Breast epithelium (tissue), 4 donors: ENCODE results near the gene NTN5. TPM values are rescaled to one million over a fixed set of nuclear protein-coding genes. Genes with fewer than 3 reads are reported as not detected.

Experiments
- DNase-seq, 2 donors: peaks; one replicate each; pipeline ENCODE4 v3.0.0-alpha.2; 2019; ENCODE audit warnings: low spot score in 2 of 2
- H3K27ac ChIP-seq, 2 donors: fragments of 200-600 bp; sonication (generic) in 1 of 2; one replicate each; pipeline ENCODE4 v1.5.1; 2016 to 2019; ENCODE audit warnings: mild to moderate bottlenecking in 1 of 2
- H3K27me3 ChIP-seq, 2 donors: fragments of 200-600 bp; sonication (generic) in 1 of 2; one replicate each; pipeline versions ENCODE4 v1.5.1 to v1.6.0; 2017 to 2019; ENCODE audit warnings: control low read depth in 1 of 2, mild to moderate bottlenecking in 1 of 2
- H3K36me3 ChIP-seq: fragments of 200-600 bp; one replicate; pipeline ENCODE4 v1.5.1; 2019
- H3K4me1 ChIP-seq, 2 donors: fragments of 200-600 bp; sonication (generic); one replicate each; pipeline ENCODE4 v1.5.1; 2016 to 2019; ENCODE audit warnings: control low read depth in 1 of 2
- H3K4me3 ChIP-seq, 3 donors: fragments of 200-600 bp; sonication (generic); 1 replicate in 2 of 3; 2 replicates in 1 of 3; pipeline ENCODE4 v1.5.1; 2016 to 2019; ENCODE audit warnings: mild to moderate bottlenecking in 3 of 3, moderate library complexity in 2 of 3
- H3K9me3 ChIP-seq, 2 donors: fragments of 200-600 bp; sonication (generic) in 1 of 2; one replicate each; pipeline ENCODE4 v1.5.1; 2016 to 2019; ENCODE audit warnings: control low read depth in 1 of 2
- POLR2A ChIP-seq: fragments of 450-650 bp; IDR thresholded peaks from one replicate; pipeline ENCODE4 v1.6.1; 2016; ENCODE audit warnings: antibody characterized with exemption, mild to moderate bottlenecking, moderate library complexity
- POLR2AphosphoS5 ChIP-seq, 3 donors: sonication (generic); formaldehyde crosslinking; IDR thresholded peaks; one replicate each; pipeline ENCODE4 v1.6.1; 2017; ENCODE audit warnings: antibody characterized with exemption in 3 of 3
- intact Hi-C: fragments of 100-400 bp; cut with DNase I; formaldehyde crosslinking; loops from one replicate; pipeline ENCODE4 v1.15.1; 2023; ENCODE audit warnings: low total_unique reads
- total RNA-seq, 3 donors: library from RNA; depleted of rRNA; stranded (reverse); fragments of >200 nt; gene quantifications; one replicate each; pipeline ENCODE4 v1.1.0, GENCODE V29; 2016
- TF ChIP-seq, protein P1 (sequence below), 3 donors: fragments of 450-650 bp; IDR thresholded peaks; one replicate each; pipeline ENCODE4 v1.5.1; 2016 to 2017; ENCODE audit warnings: antibody characterized with exemption in 3 of 3, mild to moderate bottlenecking in 3 of 3, moderate library complexity in 3 of 3

NTN5 gene
- total RNA-seq, 3 donors from 2014 or later = 0.64 to 2.9 (median 2.6) TPM

DNA sequence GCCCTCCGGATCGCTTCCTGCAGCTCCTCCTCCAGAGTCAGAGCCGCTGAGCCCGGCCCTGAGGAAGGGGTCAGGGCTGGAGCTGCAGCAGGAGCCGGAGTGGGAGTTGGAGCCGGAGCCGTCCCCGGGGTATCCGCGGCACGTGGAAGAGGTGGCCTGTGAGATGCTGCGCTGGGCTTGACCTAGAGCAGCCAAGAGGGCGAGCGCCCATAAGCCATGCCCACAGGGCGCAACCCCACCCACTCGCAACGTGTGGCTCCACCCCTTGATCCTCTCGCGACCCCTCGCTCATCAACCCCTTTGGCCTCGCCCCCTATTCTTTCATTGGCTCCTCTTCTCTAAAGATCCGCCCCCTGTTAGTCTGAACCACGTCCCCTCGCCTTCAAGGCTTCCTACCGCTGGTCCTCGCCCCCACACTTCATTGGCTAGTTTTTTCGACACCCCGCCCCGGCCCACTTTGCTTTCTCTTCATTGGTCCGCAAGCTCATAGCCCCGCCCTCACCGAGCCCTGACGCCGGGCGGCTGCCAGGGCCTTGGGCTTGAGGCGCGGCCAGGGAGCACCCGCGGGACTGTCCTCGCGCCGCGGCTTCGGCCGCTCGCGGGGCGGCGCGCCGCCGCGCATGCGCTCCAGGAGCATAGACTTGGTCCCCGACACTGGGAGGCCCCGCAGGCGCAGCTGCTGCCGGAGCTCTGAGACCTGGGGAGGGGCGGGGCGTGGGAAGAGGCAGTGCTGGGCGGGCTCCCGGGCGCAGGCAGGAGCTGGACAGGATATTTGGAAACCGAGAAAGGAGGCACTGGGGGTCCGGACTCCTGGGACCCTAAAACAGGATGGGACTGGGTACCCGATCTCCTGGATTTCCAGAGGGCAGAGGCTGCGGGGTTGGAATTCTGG, 41.3 kb upstream of the NTN5 start:
- H3K27ac ChIP-seq = peak overlapping the region; percentile 87 to 93

DNA sequence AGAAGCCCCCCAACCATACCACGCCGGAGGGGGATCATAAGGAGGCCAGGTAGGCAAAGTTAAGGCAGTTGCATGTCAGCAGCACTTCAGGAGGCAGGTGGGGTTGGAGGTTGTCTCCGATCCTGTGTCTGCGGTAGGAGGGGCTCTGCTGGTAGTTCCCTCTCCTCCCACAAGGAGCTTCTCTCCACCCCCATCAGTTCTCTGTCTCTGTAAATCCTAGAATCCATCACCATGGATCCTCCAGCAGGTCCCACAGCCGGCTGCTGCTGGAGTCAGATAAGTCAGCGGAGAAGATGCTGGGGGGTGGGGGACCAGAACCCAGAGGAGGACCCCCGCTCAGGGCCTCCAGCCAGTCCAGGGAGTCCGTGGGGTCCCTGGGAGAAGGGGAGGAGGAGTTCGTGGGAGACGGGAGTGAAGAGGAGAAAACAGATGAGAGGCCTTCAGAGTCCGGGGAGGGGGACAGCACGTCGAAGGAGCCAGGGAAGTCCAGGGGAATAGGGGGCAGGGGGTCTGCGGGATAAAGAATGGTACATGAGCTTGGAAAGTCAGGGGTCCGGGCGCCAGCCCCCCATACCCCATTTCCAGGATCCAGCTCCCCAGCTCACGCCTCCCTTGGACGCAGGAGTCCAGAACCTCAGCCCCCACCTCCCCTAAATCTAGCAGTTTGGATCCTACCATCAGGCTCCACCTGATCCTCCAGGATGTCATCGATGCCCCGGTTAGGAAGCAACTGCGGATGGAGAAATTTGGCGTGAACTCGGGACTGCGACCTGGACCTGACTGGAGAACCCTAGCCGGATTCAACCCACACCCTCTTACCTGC, 40.4 kb upstream of the NTN5 start:
- peak overlapping the region; percentile 49 to 82 (median 62) for H3K4me3 ChIP-seq
- TF ChIP-seq, protein P1, sequence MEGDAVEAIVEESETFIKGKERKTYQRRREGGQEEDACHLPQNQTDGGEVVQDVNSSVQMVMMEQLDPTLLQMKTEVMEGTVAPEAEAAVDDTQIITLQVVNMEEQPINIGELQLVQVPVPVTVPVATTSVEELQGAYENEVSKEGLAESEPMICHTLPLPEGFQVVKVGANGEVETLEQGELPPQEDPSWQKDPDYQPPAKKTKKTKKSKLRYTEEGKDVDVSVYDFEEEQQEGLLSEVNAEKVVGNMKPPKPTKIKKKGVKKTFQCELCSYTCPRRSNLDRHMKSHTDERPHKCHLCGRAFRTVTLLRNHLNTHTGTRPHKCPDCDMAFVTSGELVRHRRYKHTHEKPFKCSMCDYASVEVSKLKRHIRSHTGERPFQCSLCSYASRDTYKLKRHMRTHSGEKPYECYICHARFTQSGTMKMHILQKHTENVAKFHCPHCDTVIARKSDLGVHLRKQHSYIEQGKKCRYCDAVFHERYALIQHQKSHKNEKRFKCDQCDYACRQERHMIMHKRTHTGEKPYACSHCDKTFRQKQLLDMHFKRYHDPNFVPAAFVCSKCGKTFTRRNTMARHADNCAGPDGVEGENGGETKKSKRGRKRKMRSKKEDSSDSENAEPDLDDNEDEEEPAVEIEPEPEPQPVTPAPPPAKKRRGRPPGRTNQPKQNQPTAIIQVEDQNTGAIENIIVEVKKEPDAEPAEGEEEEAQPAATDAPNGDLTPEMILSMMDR (IDR thresholded peaks at IDR 0.05) = peak in 1 of 3 donors; percentile 17
- no peak for TF ChIP-seq POLR2A
- H3K4me1 ChIP-seq = peaks cover 9 to 15% of the 10 kb centered on the region in 2 donors
- peaks cover 0 to 2% of the 10 kb centered on the region in 2 donors for H3K9me3 ChIP-seq
- DNase-seq = no peak
- H3K27ac ChIP-seq = peak overlapping the region; percentile 60 to 87
- H3K27me3 ChIP-seq = no peaks in the 10 kb centered on the region
- no peaks in the 10 kb centered on the region for H3K36me3 ChIP-seq
- intact Hi-C loops = no loop called here

More for the DNA sequence above, 41.3 kb upstream of the NTN5 start:
- H3K36me3 ChIP-seq = no peaks in the 10 kb centered on the region
- DNase-seq = peak; percentile 99
- TF ChIP-seq POLR2AphosphoS5 (IDR thresholded peaks at IDR 0.05) (no peak), POLR2A (no peak)
- TF ChIP-seq, protein P1 (IDR thresholded peaks at IDR 0.05) = no peak
- no peaks in the 10 kb centered on the region for H3K27me3 ChIP-seq
- H3K9me3 ChIP-seq = peaks cover 0 to 2% of the 10 kb centered on the region in 2 donors
- peak overlapping the region; percentile 49 to 82 (median 62) for H3K4me3 ChIP-seq
- intact Hi-C loops = no loop called here
- H3K4me1 ChIP-seq = peaks cover 9 to 15% of the 10 kb centered on the region in 2 donors

DNA sequence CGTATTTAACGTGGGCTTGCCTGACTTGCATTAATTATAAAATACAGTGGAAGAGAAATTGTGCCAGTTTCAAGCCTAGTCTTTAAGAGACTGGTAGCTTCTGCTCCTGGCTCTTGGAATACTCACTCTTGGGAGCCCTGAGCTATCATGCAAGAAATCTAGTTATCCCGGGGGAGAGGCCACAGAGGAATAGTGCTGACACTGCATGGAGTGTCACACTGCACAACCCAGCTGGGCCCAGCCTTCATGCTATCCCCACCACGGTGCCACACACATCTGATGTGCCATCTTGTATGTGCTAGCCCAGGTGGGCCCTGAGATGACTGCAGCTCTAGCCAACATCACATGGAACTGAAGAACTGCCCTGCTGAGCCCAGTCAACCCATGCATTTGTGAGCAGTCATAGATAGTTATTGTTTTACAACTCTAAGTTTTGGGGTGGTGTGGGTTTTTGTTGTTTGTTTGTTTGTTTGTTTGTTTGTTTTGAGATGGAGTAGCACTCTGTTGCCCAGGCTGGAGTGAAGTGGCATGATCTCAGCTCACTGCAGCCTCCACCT, 38.4 kb upstream of the NTN5 start:
- peaks cover 0 to 2% of the 10 kb centered on the region in 2 donors for H3K9me3 ChIP-seq
- no peak overlapping the region for H3K27ac ChIP-seq
- intact Hi-C loops = no loop called here
- no peak for TF ChIP-seq POLR2A
- no peak for TF ChIP-seq POLR2AphosphoS5 (IDR thresholded peaks at IDR 0.05)
- TF ChIP-seq, protein P1 (IDR thresholded peaks at IDR 0.05) = no peak
- no peak for DNase-seq
- H3K27me3 ChIP-seq = no peaks in the 10 kb centered on the region
- H3K4me1 ChIP-seq = peaks cover 5 to 6% of the 10 kb centered on the region in 2 donors
- no peak overlapping the region for H3K4me3 ChIP-seq
- H3K36me3 ChIP-seq = no peaks in the 10 kb centered on the region

DNA sequence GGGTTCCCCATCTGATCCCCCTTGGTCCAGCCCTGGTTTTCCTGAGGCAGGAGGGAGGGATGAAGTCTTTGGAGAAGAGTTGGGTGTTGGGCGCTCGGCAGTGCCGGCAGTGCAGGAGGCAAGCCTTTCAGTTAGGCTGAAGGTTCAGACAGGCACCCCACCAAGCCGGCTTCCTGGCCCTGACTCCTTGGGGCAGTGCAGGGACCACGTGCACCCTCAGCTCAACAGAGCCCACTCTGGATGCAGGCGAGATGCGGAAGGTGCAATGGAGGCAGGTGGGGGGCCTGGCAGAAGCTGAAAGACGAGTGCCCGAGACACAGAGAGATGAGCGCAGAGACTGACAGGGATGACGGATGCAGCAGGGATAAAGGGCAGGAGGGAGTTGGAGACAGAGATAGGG, 35.7 kb upstream of the NTN5 start:
- TF ChIP-seq POLR2A (no peak), POLR2AphosphoS5 (IDR thresholded peaks at IDR 0.05) (no peak)
- TF ChIP-seq, protein P1 (IDR thresholded peaks at IDR 0.05) = no peak
- intact Hi-C loops = no loop called here

More for the DNA sequence above, 35.7 kb upstream of the NTN5 start:
- Histone ChIP-seq H3K36me3 (no peaks in the 10 kb centered on the region), H3K27ac (no peak overlapping the region), H3K27me3 (no peaks in the 10 kb centered on the region), H3K4me1 (peaks cover 0 to 6% of the 10 kb centered on the region in 2 donors), H3K4me3 (no peak overlapping the region), H3K9me3 (peaks cover 0 to 2% of the 10 kb centered on the region in 2 donors)
- DNase-seq = no peak
